ACC112 (cell line): ENCODE results near the gene CPXM2.
A peak's percentile ranks its signal among the peaks of the same experiment; 100 is the strongest.

Experiments
- H2AFZ ChIP-seq: fragments of 200-600 bp; sonication (generic); one replicate; pipeline ENCODE4 v1.6.0; 2017; ENCODE audit warnings: antibody characterized with exemption, low read length; ENCODE audit not compliant: unreplicated experiment
- H3K27ac ChIP-seq: fragments of 200-600 bp; sonication (generic); 2 replicates; pipeline ENCODE4 v1.5.1; 2014; ENCODE audit warnings: low read depth, mild to moderate bottlenecking, antibody characterized with exemption, low read length, moderate library complexity
- H3K27me3 ChIP-seq: fragments of 200-600 bp; sonication (generic); 2 replicates; pipeline ENCODE4 v1.6.1; 2014; ENCODE audit warnings: mild to moderate bottlenecking, antibody characterized with exemption, low read length, moderate library complexity, mixed read lengths; ENCODE audit not compliant: insufficient read depth
- H3K36me3 ChIP-seq: fragments of 200-600 bp; sonication (generic); 2 replicates; pipeline ENCODE4 v1.6.1; 2016; ENCODE audit warnings: mild to moderate bottlenecking, antibody characterized with exemption, low read length, moderate library complexity, mixed read lengths; ENCODE audit not compliant: insufficient read depth
- H3K4me1 ChIP-seq: fragments of 200-600 bp; sonication (generic); one replicate; pipeline ENCODE4 v1.6.1; 2016; ENCODE audit warnings: low read length, mixed read lengths; ENCODE audit not compliant: insufficient read depth, unreplicated experiment, control insufficient read depth
- H3K4me3 ChIP-seq: fragments of 200-600 bp; sonication (generic); 2 replicates; pipeline ENCODE4 v1.5.1; 2014; ENCODE audit warnings: mild to moderate bottlenecking, low read depth, low read length
- H3K79me2 ChIP-seq: fragments of 200-600 bp; sonication (generic); one replicate; pipeline ENCODE4 v1.6.0; 2016; ENCODE audit warnings: low read length; ENCODE audit not compliant: control insufficient read depth, unreplicated experiment, insufficient read depth

CPXM2 gene

GRCh38 chr10:123831259-123831658 lies 60.3 kb downstream of the CPXM2 start:
- H3K27ac ChIP-seq: no peak overlapping the region
- no peaks in the 10 kb centered on the region for H3K27me3 ChIP-seq
- no peak overlapping the region for H2AFZ ChIP-seq
- no peaks in the 10 kb centered on the region for H3K4me1 ChIP-seq
- H3K4me3 ChIP-seq: no peak overlapping the region
- H3K36me3 ChIP-seq: no peaks in the 10 kb centered on the region
- no peaks in the 10 kb centered on the region for H3K79me2 ChIP-seq

DNA sequence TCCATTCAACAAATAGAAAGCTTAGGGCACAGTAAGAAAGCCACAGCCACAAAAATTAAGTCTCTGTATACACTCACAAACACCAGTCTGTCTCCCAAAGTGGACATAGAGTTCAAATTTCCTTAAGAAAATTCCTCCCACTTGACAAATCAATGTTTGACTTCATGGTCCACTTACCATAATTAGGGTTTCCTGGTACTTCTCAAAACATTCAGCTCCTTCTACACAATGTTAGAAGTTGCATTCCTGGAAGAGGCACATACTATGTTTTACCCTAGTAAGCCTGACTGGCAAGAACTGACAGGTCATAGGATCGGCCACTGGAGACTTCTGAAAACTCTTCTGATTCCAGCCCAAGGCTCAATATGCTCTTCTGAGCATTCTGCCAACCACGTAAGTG lies 70.5 kb downstream of the CPXM2 start:
- Histone ChIP-seq H3K27me3 (no peaks in the 10 kb centered on the region), H2AFZ (no peak overlapping the region), H3K36me3 (no peaks in the 10 kb centered on the region), H3K4me1 (no peaks in the 10 kb centered on the region), H3K27ac (no peak overlapping the region), H3K79me2 (no peaks in the 10 kb centered on the region), H3K4me3 (no peak overlapping the region)

DNA sequence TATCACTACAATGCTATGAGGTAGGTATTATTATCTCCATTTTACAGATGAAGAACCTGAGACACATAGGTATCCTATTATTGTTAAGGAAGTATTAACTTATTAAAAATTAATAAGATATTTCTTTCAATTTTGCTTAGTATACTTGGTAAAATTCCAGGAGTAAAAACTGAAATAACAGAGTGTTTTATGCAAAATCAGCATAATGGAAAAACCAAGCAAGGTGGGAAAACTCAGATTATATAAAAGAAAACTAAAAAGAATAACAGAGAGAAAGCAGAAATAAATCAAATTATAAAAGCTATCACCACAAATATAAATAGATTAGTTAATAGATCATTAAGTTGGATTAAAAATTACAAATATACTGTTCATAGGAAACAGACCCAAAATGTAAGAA lies 82.0 kb downstream of the CPXM2 start:
- Histone ChIP-seq H3K79me2 (no peaks in the 10 kb centered on the region), H3K4me1 (no peaks in the 10 kb centered on the region), H3K27ac (no peak overlapping the region), H3K4me3 (no peak overlapping the region), H3K36me3 (no peaks in the 10 kb centered on the region), H3K27me3 (no peaks in the 10 kb centered on the region), H2AFZ (no peak overlapping the region)

DNA sequence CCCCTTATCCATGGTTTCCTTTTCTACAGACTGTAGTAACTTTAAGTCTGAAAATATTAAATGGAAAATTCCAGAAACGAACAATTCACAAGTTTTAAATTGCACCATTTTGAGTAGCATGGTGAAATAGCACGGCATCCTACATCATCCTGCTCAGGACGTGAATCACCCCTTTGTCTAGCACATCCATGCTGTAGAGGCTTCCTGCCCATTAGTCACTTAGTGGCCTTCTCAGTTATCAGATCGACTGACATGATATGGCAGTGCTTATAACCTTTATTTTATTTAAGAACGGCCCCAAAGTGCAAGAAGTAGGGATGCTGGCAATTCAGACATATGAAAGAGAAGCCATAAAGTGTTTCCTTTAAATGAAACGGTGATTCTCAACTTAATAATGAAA lies 82.7 kb downstream of the CPXM2 start:
- Histone ChIP-seq H3K4me1 (no peaks in the 10 kb centered on the region), H3K36me3 (no peaks in the 10 kb centered on the region), H3K79me2 (no peaks in the 10 kb centered on the region), H3K27me3 (no peaks in the 10 kb centered on the region), H3K27ac (peak overlapping the region; percentile 60), H3K4me3 (no peak overlapping the region), H2AFZ (no peak overlapping the region)

- peak overlapping the region; percentile 60; the same call in 1 of the 2 replicates for H3K27ac ChIP-seq
- H2AFZ ChIP-seq: no peak overlapping the region
- H3K36me3 ChIP-seq: no peaks in the 10 kb centered on the region
- no peaks in the 10 kb centered on the region for H3K4me1 ChIP-seq
- no peak overlapping the region for H3K4me3 ChIP-seq
- H3K27me3 ChIP-seq: no peaks in the 10 kb centered on the region
- H3K79me2 ChIP-seq: no peaks in the 10 kb centered on the region
These were observed 83.3 kb downstream of the CPXM2 start for GRCh38 chr10:123808286-123808685.

DNA sequence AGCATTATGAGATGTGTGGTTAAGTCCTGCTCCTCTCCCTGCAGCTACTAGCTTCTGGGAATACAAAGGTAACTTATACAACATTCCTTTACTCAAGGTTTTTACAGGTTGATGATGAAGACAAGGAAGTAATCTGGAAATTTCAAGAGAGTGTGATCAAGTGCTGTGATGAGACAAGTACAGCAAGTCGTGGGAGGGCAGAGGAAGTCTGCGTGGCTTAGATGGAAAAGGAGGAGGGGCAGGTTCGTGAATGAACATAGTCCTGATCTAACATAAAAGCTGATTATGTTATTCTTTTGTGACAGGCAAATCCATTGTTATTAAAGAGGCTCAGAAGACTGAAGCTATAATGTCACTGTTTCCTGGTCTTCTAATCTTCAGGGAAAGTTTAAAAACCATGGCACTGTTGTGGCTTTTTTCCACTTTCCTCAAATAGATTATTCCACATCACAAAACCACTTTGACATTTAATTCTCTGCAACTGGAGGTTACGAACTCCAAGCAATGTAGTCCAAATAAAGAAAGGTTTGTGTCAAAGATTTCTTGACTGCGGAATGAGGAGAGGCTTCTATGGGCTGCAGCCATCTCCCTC lies 84.1 kb downstream of the CPXM2 start:
- H3K4me3 ChIP-seq: no peak overlapping the region
- no peak overlapping the region for H2AFZ ChIP-seq
- H3K27me3 ChIP-seq: no peaks in the 10 kb centered on the region
- H3K27ac ChIP-seq: no peak overlapping the region
- no peaks in the 10 kb centered on the region for H3K4me1 ChIP-seq
- no peaks in the 10 kb centered on the region for H3K79me2 ChIP-seq
- H3K36me3 ChIP-seq: no peaks in the 10 kb centered on the region

DNA sequence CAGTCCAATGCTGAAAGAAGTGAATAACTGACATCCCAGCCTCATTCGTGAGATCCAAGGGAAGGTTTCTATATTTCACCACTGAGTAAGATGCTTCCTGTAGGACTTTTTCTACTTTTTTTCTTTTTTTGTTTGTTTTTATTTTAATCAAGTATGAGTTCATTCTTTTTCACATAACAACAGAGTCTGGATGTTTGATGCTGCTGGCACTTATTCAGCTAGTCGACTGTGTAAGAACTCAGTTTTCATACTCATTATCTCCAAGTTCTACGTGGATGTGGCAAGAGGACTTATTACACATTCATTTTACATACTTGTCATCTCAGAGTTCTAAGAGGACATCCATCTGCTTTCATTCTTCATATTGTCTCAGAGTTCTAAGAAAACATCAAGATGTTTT lies 86.9 kb downstream of the CPXM2 start:
- H3K27ac ChIP-seq: no peak overlapping the region
- H3K4me3 ChIP-seq: no peak overlapping the region
- H3K36me3 ChIP-seq: no peaks in the 10 kb centered on the region
- H3K27me3 ChIP-seq: no peaks in the 10 kb centered on the region
- peak overlapping the region; percentile 22 for H2AFZ ChIP-seq
- no peaks in the 10 kb centered on the region for H3K79me2 ChIP-seq
- no peaks in the 10 kb centered on the region for H3K4me1 ChIP-seq

DNA sequence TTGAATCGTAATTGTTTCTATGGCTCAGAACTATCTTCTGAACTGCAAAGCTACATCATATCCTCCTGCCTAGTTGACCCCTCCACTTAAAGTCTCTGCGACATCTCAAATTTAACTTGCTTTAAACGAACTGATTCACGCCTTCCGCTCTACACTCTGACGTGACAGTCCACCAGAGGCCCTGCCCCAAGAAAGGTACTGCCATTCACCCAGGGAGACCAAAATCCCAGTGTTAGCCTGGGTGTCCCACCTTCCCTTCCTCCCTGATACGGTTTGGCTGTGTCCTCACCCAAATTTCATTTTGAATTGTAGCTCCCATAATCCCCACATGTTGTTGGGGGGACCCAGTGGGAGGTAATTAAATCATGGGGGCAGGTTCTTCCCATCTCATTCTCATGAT lies 90.8 kb downstream of the CPXM2 start:
- Histone ChIP-seq H3K27ac (no peak overlapping the region), H3K79me2 (no peaks in the 10 kb centered on the region), H2AFZ (no peak overlapping the region), H3K36me3 (no peaks in the 10 kb centered on the region), H3K27me3 (no peaks in the 10 kb centered on the region), H3K4me1 (no peaks in the 10 kb centered on the region), H3K4me3 (no peak overlapping the region)

DNA sequence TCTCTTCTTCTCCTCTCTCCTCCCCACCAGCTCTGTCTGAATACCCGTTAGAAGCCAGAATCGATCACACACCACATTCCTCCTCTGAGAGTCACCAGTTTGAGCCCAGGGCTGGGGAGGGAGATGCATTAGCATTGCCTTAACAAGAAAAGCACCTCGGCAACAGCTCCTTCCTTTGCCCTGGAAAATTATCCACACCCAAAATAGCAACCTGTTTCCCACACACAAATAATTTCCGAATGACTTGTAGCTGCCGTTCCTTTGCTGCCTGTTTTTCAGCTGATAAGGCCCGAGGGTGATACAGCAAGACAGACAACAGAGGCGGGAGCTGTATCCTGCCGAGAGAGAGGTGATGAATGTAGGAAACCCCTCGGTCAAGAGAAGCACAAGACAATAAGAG lies 91.3 kb downstream of the CPXM2 start:
- Histone ChIP-seq H3K4me1 (no peaks in the 10 kb centered on the region), H3K27ac (no peak overlapping the region), H3K4me3 (no peak overlapping the region), H3K27me3 (no peaks in the 10 kb centered on the region), H2AFZ (no peak overlapping the region), H3K36me3 (no peaks in the 10 kb centered on the region), H3K79me2 (no peaks in the 10 kb centered on the region)

DNA sequence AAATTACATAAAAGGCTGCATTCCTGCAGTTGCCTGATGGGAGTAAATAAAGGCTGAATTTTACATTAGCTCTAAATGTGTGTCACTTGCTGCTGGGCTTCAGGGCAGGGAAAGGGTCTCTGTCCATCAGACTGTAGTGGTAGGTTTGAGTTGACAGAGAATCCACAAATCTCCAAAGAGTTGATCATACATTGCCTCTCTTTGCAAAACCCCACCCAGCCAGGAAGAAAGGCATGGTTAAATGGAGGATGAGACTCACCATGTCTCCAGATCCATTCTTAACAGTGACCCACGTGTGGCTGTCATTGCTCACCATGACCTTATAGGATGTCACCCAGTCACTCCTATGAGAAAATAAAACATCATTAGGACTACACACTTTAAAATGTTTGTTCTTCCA lies 92.8 kb downstream of the CPXM2 start:
- Histone ChIP-seq H3K27ac (no peak overlapping the region), H3K27me3 (no peaks in the 10 kb centered on the region), H3K36me3 (no peaks in the 10 kb centered on the region), H3K4me1 (no peaks in the 10 kb centered on the region), H3K79me2 (no peaks in the 10 kb centered on the region), H3K4me3 (no peak overlapping the region), H2AFZ (no peak overlapping the region)

DNA sequence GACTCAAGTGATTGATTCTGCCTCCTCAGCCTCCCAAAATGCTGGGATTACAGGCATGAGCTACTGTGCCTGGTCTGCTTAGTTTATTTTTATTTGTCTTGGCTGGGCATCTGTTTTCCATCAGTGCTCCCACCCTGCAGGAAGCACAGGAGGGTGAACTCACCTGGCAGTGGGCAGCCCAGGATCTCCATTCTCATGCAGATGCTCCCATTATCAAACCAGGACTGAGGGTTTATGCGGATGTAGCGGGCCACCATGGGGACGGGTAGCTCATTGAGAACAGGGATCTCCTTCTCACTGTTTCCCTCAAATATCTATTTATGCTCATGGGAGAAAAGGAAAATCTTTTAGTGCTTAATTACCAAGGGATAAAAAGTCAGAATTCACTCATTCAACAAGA lies 93.8 kb downstream of the CPXM2 start:
- no peak overlapping the region for H2AFZ ChIP-seq
- no peak overlapping the region for H3K4me3 ChIP-seq
- no peaks in the 10 kb centered on the region for H3K27me3 ChIP-seq
- H3K79me2 ChIP-seq: no peaks in the 10 kb centered on the region
- H3K4me1 ChIP-seq: no peaks in the 10 kb centered on the region
- H3K27ac ChIP-seq: no peak overlapping the region
- no peaks in the 10 kb centered on the region for H3K36me3 ChIP-seq
